Measurements from ENCODE around the gene MAML2.
"Not testable (repeated sequence)": the region's sequence is repeated elsewhere in the genome, so short reads cannot be mapped to it uniquely, and the experiment has no call there.

GRCh38 chr11:96268527-96268926 is 74.5 kb downstream of the MAML2 start:
- TF ChIP-seq, protein P1, sequence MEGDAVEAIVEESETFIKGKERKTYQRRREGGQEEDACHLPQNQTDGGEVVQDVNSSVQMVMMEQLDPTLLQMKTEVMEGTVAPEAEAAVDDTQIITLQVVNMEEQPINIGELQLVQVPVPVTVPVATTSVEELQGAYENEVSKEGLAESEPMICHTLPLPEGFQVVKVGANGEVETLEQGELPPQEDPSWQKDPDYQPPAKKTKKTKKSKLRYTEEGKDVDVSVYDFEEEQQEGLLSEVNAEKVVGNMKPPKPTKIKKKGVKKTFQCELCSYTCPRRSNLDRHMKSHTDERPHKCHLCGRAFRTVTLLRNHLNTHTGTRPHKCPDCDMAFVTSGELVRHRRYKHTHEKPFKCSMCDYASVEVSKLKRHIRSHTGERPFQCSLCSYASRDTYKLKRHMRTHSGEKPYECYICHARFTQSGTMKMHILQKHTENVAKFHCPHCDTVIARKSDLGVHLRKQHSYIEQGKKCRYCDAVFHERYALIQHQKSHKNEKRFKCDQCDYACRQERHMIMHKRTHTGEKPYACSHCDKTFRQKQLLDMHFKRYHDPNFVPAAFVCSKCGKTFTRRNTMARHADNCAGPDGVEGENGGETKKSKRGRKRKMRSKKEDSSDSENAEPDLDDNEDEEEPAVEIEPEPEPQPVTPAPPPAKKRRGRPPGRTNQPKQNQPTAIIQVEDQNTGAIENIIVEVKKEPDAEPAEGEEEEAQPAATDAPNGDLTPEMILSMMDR (IDR thresholded peaks at IDR 0.05): not testable (repeated sequence)
- TF ChIP-seq, protein P2, sequence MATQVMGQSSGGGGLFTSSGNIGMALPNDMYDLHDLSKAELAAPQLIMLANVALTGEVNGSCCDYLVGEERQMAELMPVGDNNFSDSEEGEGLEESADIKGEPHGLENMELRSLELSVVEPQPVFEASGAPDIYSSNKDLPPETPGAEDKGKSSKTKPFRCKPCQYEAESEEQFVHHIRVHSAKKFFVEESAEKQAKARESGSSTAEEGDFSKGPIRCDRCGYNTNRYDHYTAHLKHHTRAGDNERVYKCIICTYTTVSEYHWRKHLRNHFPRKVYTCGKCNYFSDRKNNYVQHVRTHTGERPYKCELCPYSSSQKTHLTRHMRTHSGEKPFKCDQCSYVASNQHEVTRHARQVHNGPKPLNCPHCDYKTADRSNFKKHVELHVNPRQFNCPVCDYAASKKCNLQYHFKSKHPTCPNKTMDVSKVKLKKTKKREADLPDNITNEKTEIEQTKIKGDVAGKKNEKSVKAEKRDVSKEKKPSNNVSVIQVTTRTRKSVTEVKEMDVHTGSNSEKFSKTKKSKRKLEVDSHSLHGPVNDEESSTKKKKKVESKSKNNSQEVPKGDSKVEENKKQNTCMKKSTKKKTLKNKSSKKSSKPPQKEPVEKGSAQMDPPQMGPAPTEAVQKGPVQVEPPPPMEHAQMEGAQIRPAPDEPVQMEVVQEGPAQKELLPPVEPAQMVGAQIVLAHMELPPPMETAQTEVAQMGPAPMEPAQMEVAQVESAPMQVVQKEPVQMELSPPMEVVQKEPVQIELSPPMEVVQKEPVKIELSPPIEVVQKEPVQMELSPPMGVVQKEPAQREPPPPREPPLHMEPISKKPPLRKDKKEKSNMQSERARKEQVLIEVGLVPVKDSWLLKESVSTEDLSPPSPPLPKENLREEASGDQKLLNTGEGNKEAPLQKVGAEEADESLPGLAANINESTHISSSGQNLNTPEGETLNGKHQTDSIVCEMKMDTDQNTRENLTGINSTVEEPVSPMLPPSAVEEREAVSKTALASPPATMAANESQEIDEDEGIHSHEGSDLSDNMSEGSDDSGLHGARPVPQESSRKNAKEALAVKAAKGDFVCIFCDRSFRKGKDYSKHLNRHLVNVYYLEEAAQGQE (IDR thresholded peaks at IDR 0.05; ENCODE audit: insufficient read depth in 1 of 2, low read depth in 2 of 2, low read length in 1 of 2): not testable (repeated sequence)
- not testable (repeated sequence) for TF ChIP-seq POLR2AphosphoS5, TCF7L2 (IDR thresholded peaks at IDR 0.05; ENCODE audit: low read depth, low read length)

All from Panc1 (cell line).